Measurements from ENCODE around the gene UBE2M. TPM values are rescaled to one million over a fixed set of nuclear protein-coding genes. Genes with fewer than 3 reads are reported as not detected.

UBE2M gene
- polyA plus RNA-seq, 1 of the 3 experiments (the other 2 are of a cell fraction): 135 TPM

GRCh38 chr19:58560921-58561320 lies 2.5 kb upstream of the UBE2M start:
- H3K9me3 ChIP-seq: no peaks in the 10 kb centered on the region
- POLR2A ChIA-PET: interaction anchor here (1.3 to 5.7 kb wide), 4 partner anchors 10 to 41 kb away, joined by 3 to 35 read pairs (median 12); partner anchors contain the start of genes MZF1, TRIM28 and ZBTB45
- peaks cover 11% of the 10 kb centered on the region in 2 experiments for H3K36me3 ChIP-seq (replicated peaks in 1 of 2; ENCODE audit: control insufficient read depth in 1 of 2, insufficient read depth in 2 of 2, low read length in 1 of 2)
- H3K79me2 ChIP-seq (ENCODE audit: insufficient read depth): peaks cover 28% of the 10 kb centered on the region
- H3K4me2 ChIP-seq: no peak overlapping the region
- no peaks in the 10 kb centered on the region for H3K27me3 ChIP-seq (ENCODE audit: insufficient read depth)
- H3K9me2 ChIP-seq: no peaks in the 10 kb centered on the region
- peaks cover 25% of the 10 kb centered on the region for H3F3A ChIP-seq (replicated peaks; ENCODE audit: insufficient read depth)
- H2AFZ ChIP-seq (ENCODE audit: low read depth): no peak overlapping the region
- no peak overlapping the region for H3K9ac ChIP-seq
- peak overlapping the region in 1 of 2 experiments; percentile 11; a peak in 1 of 4 replicates for H3K27ac ChIP-seq (ENCODE audit: low read depth in 2 of 2, low read length in 1 of 2)
- no peak overlapping the region for H3K4me3 ChIP-seq (ENCODE audit: low read depth in 2 of 2, low read length in 1 of 2)
- peaks cover 9% of the 10 kb centered on the region; the same call in 1 of the 2 replicates for H4K20me1 ChIP-seq (ENCODE audit: insufficient read depth)
- CTCF ChIA-PET: no interaction called here
- peaks cover 14 to 57% of the 10 kb centered on the region in 2 experiments; a peak in 3 of 4 replicates for H3K4me1 ChIP-seq (ENCODE audit: control insufficient read depth in 1 of 2, insufficient read depth in 2 of 2, low read depth in 1 of 2, low read length in 1 of 2)
- DNase-seq: no peak
- TF ChIP-seq RCOR1 (IDR thresholded peaks at IDR 0.05; ENCODE audit: low read length) (no peak), GATA2 (CRISPR knock-in tag; IDR thresholded peaks at IDR 0.05) (no peak), TEAD4 (IDR thresholded peaks at IDR 0.05; ENCODE audit: borderline replicate concordance, insufficient read depth) (no peak), SMC3 (IDR thresholded peaks at IDR 0.05; ENCODE audit: low read depth, low read length) (no peak), USF1 (IDR thresholded peaks at IDR 0.05; ENCODE audit: borderline replicate concordance, low read depth) (no peak), IRF3 (IDR thresholded peaks at IDR 0.05; ENCODE audit: low read depth, low read length) (no peak), TCF12 (IDR thresholded peaks at IDR 0.05) (no peak), FOXJ3 (CRISPR knock-in tag; IDR thresholded peaks at IDR 0.05) (no peak), FOSL2 (IDR thresholded peaks at IDR 0.05; ENCODE audit: borderline replicate concordance, low read depth) (no peak), POLR2AphosphoS5 (IDR thresholded peaks at IDR 0.05; ENCODE audit: low read depth, low read length) (no peak), MXI1 (IDR thresholded peaks at IDR 0.05; ENCODE audit: low read depth, low read length) (no peak)
- TF ChIP-seq, protein P1, sequence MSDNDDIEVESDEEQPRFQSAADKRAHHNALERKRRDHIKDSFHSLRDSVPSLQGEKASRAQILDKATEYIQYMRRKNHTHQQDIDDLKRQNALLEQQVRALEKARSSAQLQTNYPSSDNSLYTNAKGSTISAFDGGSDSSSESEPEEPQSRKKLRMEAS (IDR thresholded peaks at IDR 0.05; ENCODE audit: low read depth): no peak

DNA sequence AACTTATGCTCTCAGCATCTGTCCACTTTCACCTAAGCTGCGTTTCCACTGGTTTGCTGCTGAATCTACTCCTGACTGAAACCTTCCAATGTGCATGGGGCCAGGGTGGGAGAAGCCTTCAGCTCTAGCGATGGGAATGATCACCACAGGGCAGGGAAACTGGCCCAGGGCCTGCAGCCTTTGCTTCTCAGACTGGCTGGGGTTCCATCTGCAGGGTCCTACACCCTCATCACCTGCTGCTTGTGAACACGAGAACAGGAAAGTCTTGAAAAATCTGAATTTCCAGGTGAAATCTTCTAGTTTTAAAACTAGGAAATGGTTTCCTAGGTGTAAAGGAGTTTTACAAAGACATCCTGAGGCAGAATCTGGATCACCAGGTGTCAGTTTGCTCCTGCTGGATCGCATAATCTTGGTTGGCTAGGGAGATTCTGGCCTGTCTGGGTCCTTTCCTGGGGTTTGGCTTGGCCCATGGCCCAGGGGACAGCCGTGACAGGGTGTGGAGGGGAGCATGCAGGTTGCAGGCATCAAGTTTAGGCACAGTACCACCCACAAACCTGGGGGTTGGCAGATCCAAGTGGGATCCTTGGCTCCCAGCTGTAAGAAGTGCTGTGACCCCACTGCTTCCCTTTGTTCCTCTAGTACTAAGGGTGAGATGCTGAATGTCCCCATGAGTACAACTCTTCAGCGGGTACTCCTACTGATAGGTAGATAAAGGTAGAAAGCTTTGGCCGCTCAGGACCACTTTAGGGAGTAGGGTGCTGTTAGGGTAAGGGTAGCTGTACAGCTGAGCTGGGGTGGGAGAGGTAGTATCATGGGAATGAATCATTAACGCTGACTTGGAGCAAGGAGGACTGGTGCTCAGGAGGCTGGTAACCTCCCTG lies 1.8 kb upstream of the UBE2M start:
- Histone ChIP-seq H3F3A (replicated peaks; ENCODE audit: insufficient read depth) (peaks cover 30% of the 10 kb centered on the region), H3K9me2 (no peaks in the 10 kb centered on the region), H3K9ac (peak overlapping the region; percentile 100), H3K4me3 (ENCODE audit: low read depth in 2 of 2, low read length in 1 of 2) (peak overlapping the region; percentile 91 to 96), H3K4me2 (peak overlapping the region; percentile 99), H3K79me2 (ENCODE audit: insufficient read depth) (peaks cover 34% of the 10 kb centered on the region), H3K27me3 (ENCODE audit: insufficient read depth) (no peaks in the 10 kb centered on the region), H3K4me1 (ENCODE audit: control insufficient read depth in 1 of 2, insufficient read depth in 2 of 2, low read depth in 1 of 2, low read length in 1 of 2) (peaks cover 20 to 64% of the 10 kb centered on the region in 2 experiments; a peak in 3 of 4 replicates), H3K36me3 (replicated peaks in 1 of 2; ENCODE audit: control insufficient read depth in 1 of 2, insufficient read depth in 2 of 2, low read length in 1 of 2) (peaks cover 16 to 17% of the 10 kb centered on the region in 2 experiments), H3K27ac (ENCODE audit: low read depth in 2 of 2, low read length in 1 of 2) (peak overlapping the region; percentile 99 to 100), H2AFZ (ENCODE audit: low read depth) (no peak overlapping the region), H4K20me1 (ENCODE audit: insufficient read depth) (peaks cover 9% of the 10 kb centered on the region; the same call in 1 of the 2 replicates), H3K9me3 (no peaks in the 10 kb centered on the region)
- DNase-seq: no peak
- ChIA-PET POLR2A (interaction anchor here (0.9 to 5.7 kb wide), 8 partner anchors 9 to 46 kb away, joined by 3 to 35 read pairs (median 10); partner anchors contain the start of genes MZF1, TRIM28 and ZBTB45), CTCF (no interaction called here)
- WGBS (ENCODE audit: low lambda C conversion rate): 94% methylated on average over 7 of the region's 8 CpGs
- TF ChIP-seq EP300 (IDR thresholded peaks at IDR 0.05; ENCODE audit: borderline replicate concordance in 1 of 2, low read depth in 1 of 2, low read length in 1 of 2): no peak
- TF ChIP-seq, protein P2, sequence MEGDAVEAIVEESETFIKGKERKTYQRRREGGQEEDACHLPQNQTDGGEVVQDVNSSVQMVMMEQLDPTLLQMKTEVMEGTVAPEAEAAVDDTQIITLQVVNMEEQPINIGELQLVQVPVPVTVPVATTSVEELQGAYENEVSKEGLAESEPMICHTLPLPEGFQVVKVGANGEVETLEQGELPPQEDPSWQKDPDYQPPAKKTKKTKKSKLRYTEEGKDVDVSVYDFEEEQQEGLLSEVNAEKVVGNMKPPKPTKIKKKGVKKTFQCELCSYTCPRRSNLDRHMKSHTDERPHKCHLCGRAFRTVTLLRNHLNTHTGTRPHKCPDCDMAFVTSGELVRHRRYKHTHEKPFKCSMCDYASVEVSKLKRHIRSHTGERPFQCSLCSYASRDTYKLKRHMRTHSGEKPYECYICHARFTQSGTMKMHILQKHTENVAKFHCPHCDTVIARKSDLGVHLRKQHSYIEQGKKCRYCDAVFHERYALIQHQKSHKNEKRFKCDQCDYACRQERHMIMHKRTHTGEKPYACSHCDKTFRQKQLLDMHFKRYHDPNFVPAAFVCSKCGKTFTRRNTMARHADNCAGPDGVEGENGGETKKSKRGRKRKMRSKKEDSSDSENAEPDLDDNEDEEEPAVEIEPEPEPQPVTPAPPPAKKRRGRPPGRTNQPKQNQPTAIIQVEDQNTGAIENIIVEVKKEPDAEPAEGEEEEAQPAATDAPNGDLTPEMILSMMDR (IDR thresholded peaks at IDR 0.05): no peak
- TF ChIP-seq, protein P1 (IDR thresholded peaks at IDR 0.05; ENCODE audit: low read depth): no peak
- TF ChIP-seq RAD21 (IDR thresholded peaks at IDR 0.05; ENCODE audit: low read length): no peak
- TF ChIP-seq, protein P3, sequence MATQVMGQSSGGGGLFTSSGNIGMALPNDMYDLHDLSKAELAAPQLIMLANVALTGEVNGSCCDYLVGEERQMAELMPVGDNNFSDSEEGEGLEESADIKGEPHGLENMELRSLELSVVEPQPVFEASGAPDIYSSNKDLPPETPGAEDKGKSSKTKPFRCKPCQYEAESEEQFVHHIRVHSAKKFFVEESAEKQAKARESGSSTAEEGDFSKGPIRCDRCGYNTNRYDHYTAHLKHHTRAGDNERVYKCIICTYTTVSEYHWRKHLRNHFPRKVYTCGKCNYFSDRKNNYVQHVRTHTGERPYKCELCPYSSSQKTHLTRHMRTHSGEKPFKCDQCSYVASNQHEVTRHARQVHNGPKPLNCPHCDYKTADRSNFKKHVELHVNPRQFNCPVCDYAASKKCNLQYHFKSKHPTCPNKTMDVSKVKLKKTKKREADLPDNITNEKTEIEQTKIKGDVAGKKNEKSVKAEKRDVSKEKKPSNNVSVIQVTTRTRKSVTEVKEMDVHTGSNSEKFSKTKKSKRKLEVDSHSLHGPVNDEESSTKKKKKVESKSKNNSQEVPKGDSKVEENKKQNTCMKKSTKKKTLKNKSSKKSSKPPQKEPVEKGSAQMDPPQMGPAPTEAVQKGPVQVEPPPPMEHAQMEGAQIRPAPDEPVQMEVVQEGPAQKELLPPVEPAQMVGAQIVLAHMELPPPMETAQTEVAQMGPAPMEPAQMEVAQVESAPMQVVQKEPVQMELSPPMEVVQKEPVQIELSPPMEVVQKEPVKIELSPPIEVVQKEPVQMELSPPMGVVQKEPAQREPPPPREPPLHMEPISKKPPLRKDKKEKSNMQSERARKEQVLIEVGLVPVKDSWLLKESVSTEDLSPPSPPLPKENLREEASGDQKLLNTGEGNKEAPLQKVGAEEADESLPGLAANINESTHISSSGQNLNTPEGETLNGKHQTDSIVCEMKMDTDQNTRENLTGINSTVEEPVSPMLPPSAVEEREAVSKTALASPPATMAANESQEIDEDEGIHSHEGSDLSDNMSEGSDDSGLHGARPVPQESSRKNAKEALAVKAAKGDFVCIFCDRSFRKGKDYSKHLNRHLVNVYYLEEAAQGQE (IDR thresholded peaks at IDR 0.05; ENCODE audit: low read depth, low read length): no peak
- TF ChIP-seq SMC3 (IDR thresholded peaks at IDR 0.05; ENCODE audit: low read depth, low read length): no peak
- no peak for TF ChIP-seq TAF1 (IDR thresholded peaks at IDR 0.05; ENCODE audit: borderline replicate concordance, low read depth, low read length)
- TF ChIP-seq FOXJ3 (CRISPR knock-in tag; IDR thresholded peaks at IDR 0.05): no peak
